SK-N-SH (cell line): ENCODE data around the gene CKS2. TPM values are rescaled to one million over a fixed set of nuclear protein-coding genes. Genes with fewer than 3 reads are reported as not detected.
A peak's percentile ranks its signal among the peaks of the same experiment; 100 is the strongest.

ENCODE experiments used
- CTCF ChIA-PET: fragments of 300-600, 350-600 bp; formaldehyde crosslinking; extraction: SDS; loops from one replicate; lab custom pipeline; 2021; lab: Yijun Ruan, JAX
- POLR2A ChIA-PET: fragments of 350-600 bp; sonication (Branson Sonifier 250); formaldehyde crosslinking; extraction: SDS; loops from one replicate; lab custom pipeline; 2020; ENCODE audit warnings: antibody characterized with exemption, inconsistent platforms; lab: Yijun Ruan, JAX
- DNase-seq: peaks from one replicate; pipeline ENCODE4 v3.0.0; 2012
- H2AFZ ChIP-seq: fragments of 200-600 bp; sonication (generic); 2 replicates; pipeline ENCODE4 v1.8.1; 2016; ENCODE audit warnings: antibody characterized with exemption, mild to moderate bottlenecking, low read depth
- H3F3A ChIP-seq: fragments of 200-600 bp; sonication (generic); replicated peaks from 2 replicates; pipeline ENCODE3; 2016; ENCODE audit warnings: antibody characterized with exemption, mild to moderate bottlenecking; ENCODE audit not compliant: insufficient read depth
- H3K27ac ChIP-seq, 2 experiments: fragments of 200-500 bp in 1 of 2; fragments of 200-600 bp in 1 of 2; sonication (Bioruptor generic) in 1 of 2; sonication (generic), shearing (Covaris generic) in 1 of 2; 2 replicates each; pipeline versions ENCODE4 v1.5.1 to v1.6.1; 2014 to 2016; ENCODE audit warnings: low read depth in 2 of 2, inconsistent platforms in 1 of 2, low read length in 1 of 2, mild to moderate bottlenecking in 1 of 2, mixed read lengths in 1 of 2
- H3K27me3 ChIP-seq: fragments of 200-600 bp; sonication (generic), shearing (Covaris generic); 2 replicates; pipeline ENCODE4 v1.6.1; 2016; ENCODE audit warnings: mixed run types; ENCODE audit not compliant: insufficient read depth
- H3K36me3 ChIP-seq, 2 experiments: fragments of 200-500 bp in 1 of 2; fragments of 200-600 bp in 1 of 2; sonication (Bioruptor generic) in 1 of 2; sonication (generic) in 1 of 2; replicated peaks in 1 of 2; 2 replicates each; pipeline versions ENCODE3 to v1.5.1; 2014 to 2016; ENCODE audit warnings: low read length in 1 of 2, mild to moderate bottlenecking in 1 of 2; ENCODE audit not compliant: insufficient read depth in 2 of 2, control insufficient read depth in 1 of 2
- H3K4me1 ChIP-seq, 2 experiments: fragments of 200-500 bp in 1 of 2; fragments of 200-600 bp in 1 of 2; sonication (Bioruptor generic) in 1 of 2; sonication (generic), shearing (Covaris generic) in 1 of 2; 2 replicates each; pipeline versions ENCODE4 v1.5.1 to v1.6.1; 2014 to 2016; ENCODE audit warnings: low read depth in 1 of 2, low read length in 1 of 2, mixed run types in 1 of 2; ENCODE audit not compliant: insufficient read depth in 2 of 2, control insufficient read depth in 1 of 2
- H3K4me2 ChIP-seq: fragments of 200-600 bp; sonication (generic), shearing (Covaris generic); 2 replicates; pipeline ENCODE4 v1.6.1; 2017; ENCODE audit warnings: mixed run types
- H3K4me3 ChIP-seq, 2 experiments: fragments of 200-500 bp in 1 of 2; fragments of 200-600 bp in 1 of 2; sonication (Bioruptor generic) in 1 of 2; sonication (generic), shearing (Covaris generic) in 1 of 2; 2 replicates each; pipeline versions ENCODE4 v1.5.1 to v1.8.1; 2014 to 2016; ENCODE audit warnings: low read depth in 2 of 2, inconsistent platforms in 1 of 2, low read length in 1 of 2, mild to moderate bottlenecking in 1 of 2, mixed read lengths in 1 of 2, moderate library complexity in 1 of 2
- H3K79me2 ChIP-seq: fragments of 200-600 bp; sonication (generic); 2 replicates; pipeline ENCODE4 v1.8.1; 2017; ENCODE audit warnings: mild to moderate bottlenecking; ENCODE audit not compliant: insufficient read depth
- H3K9ac ChIP-seq: fragments of 200-600 bp; sonication (generic); 2 replicates; pipeline ENCODE4 v1.6.1; 2017; ENCODE audit warnings: mixed run types
- H3K9me2 ChIP-seq: fragments of 200-600 bp; sonication (generic); 2 replicates; pipeline ENCODE4 v1.6.1; 2017; ENCODE audit warnings: mixed run types
- H3K9me3 ChIP-seq: fragments of 200-600 bp; sonication (generic); 2 replicates; pipeline ENCODE4 v1.6.1; 2017; ENCODE audit warnings: mixed run types, mild to moderate bottlenecking, moderate library complexity
- H4K20me1 ChIP-seq: fragments of 200-600 bp; sonication (generic); 2 replicates; pipeline ENCODE4 v1.6.1; 2017; ENCODE audit warnings: mild to moderate bottlenecking, mixed run types; ENCODE audit not compliant: insufficient read depth
- EP300 ChIP-seq, 2 experiments: IDR thresholded peaks; 2 replicates each; pipeline versions ENCODE4 v1.4.0 to v1.6.1; 2012; ENCODE audit warnings: borderline replicate concordance in 1 of 2, low read depth in 1 of 2, low read length in 1 of 2
- FOSL2 ChIP-seq: IDR thresholded peaks from 2 replicates; pipeline ENCODE4 v1.4.0; 2012; ENCODE audit warnings: low read depth, mild to moderate bottlenecking, moderate library complexity, borderline replicate concordance
- GABPA ChIP-seq: IDR thresholded peaks from 2 replicates; pipeline ENCODE4 v1.4.0; 2012; ENCODE audit warnings: low read depth, mild to moderate bottlenecking
- GATA2 ChIP-seq: sonication (generic); formaldehyde crosslinking; IDR thresholded peaks from 2 replicates; pipeline ENCODE4 v1.5.0; 2020; ENCODE audit warnings: mild to moderate bottlenecking, missing genetic modification reagents
- MXI1 ChIP-seq: IDR thresholded peaks from 2 replicates; pipeline ENCODE4 v1.6.1; 2012; ENCODE audit warnings: mild to moderate bottlenecking, low read depth, low read length, improper control_type of control experiment
- NRF1 ChIP-seq: IDR thresholded peaks from 2 replicates; pipeline ENCODE4 v1.6.1; 2012; ENCODE audit warnings: low read depth, mild to moderate bottlenecking, low read length
- RCOR1 ChIP-seq: fragments of 150-350 bp; IDR thresholded peaks from 2 replicates; pipeline ENCODE4 v1.6.1; 2017; ENCODE audit warnings: antibody characterized with exemption, low read length
- RFX5 ChIP-seq: IDR thresholded peaks from 2 replicates; pipeline ENCODE4 v1.6.1; 2012; ENCODE audit warnings: mild to moderate bottlenecking, improper control_type of control experiment, low read length
- WGBS: methylation state at CpG from one replicate; pipeline ENCODE4 v1.1.6; 2017; ENCODE audit warnings: low lambda C conversion rate; 5-methylcytosine and 5-hydroxymethylcytosine counted together
- polyA plus RNA-seq, 3 experiments: library from polyadenylated mRNA; depleted of rRNA; stranded (reverse); fragments of >200 nt; gene quantifications; 2 replicates each; pipeline ENCODE4 v1.2.3, GENCODE V29; 2012
- TF ChIP-seq, protein P1 (sequence below): fragments of 200-600 bp; sonication (generic); IDR thresholded peaks from 2 replicates; pipeline ENCODE4 v1.6.1; 2017; ENCODE audit warnings: antibody characterized with exemption, mild to moderate bottlenecking, moderate library complexity

Gene CKS2
- polyA plus RNA-seq, 1 of the 3 experiments (the other 2 are of a cell fraction) = 362 TPM

DNA sequence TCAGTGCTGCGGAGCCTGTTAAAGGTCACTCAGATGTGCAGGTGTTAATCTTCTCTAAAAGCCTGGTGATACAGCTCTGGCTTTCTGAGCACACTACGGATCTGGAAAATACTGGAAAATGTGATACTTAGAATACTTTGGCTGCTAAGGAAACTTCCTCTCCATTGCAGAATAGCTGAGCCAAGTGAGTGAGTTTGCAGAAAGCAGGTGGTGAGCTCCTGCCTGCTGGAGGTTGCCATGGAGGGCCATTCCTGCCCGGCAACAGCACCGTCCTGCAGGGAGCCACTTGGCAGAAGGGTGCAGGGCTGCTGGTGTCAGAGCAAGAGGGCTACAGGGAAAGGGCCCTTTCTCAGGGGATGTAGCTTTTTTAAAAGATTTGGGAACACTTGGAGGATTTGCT is 48.0 kb downstream of the CKS2 start:
- Histone ChIP-seq H3K4me1 (peaks cover 0 to 32% of the 10 kb centered on the region in 2 experiments; a peak in 2 of 4 replicates), H3K4me2 (no peak overlapping the region), H3F3A (no peaks in the 10 kb centered on the region), H4K20me1 (no peaks in the 10 kb centered on the region), H3K9me3 (no peaks in the 10 kb centered on the region), H3K27me3 (no peaks in the 10 kb centered on the region), H3K9me2 (no peaks in the 10 kb centered on the region), H3K36me3 (peaks cover 19 to 80% of the 10 kb centered on the region in 2 experiments), H2AFZ (no peak overlapping the region), H3K4me3 (no peak overlapping the region), H3K27ac (peak overlapping the region in 1 of 2 experiments; percentile 93; a peak in 2 of 4 replicates), H3K9ac (no peak overlapping the region), H3K79me2 (no peaks in the 10 kb centered on the region)
- WGBS = 86% methylated on average over 3 of the region's 4 CpGs
- peak; percentile 66 for DNase-seq
- POLR2A ChIA-PET = no interaction called here
- peak; percentile 98 for TF ChIP-seq RFX5
- peak in 1 of 2 experiments; percentile 6; a peak in 1 of 4 replicates for TF ChIP-seq EP300 (IDR thresholded peaks at IDR 0.05; ENCODE audit: borderline replicate concordance in 1 of 2, low read depth in 1 of 2, low read length in 1 of 2)
- TF ChIP-seq, protein P1, sequence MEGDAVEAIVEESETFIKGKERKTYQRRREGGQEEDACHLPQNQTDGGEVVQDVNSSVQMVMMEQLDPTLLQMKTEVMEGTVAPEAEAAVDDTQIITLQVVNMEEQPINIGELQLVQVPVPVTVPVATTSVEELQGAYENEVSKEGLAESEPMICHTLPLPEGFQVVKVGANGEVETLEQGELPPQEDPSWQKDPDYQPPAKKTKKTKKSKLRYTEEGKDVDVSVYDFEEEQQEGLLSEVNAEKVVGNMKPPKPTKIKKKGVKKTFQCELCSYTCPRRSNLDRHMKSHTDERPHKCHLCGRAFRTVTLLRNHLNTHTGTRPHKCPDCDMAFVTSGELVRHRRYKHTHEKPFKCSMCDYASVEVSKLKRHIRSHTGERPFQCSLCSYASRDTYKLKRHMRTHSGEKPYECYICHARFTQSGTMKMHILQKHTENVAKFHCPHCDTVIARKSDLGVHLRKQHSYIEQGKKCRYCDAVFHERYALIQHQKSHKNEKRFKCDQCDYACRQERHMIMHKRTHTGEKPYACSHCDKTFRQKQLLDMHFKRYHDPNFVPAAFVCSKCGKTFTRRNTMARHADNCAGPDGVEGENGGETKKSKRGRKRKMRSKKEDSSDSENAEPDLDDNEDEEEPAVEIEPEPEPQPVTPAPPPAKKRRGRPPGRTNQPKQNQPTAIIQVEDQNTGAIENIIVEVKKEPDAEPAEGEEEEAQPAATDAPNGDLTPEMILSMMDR = no peak
- CTCF ChIA-PET = interaction anchor here (0.8 to 1.4 kb wide), 4 partner anchors 9 to 239 kb away, joined by 3 to 5 read pairs (median 3); partner anchors contain the start of gene SECISBP2

GRCh38 chr9:89359751-89360261 is 48.8 kb downstream of the CKS2 start:
- Histone ChIP-seq H4K20me1 (no peaks in the 10 kb centered on the region), H3F3A (no peaks in the 10 kb centered on the region), H3K4me1 (peaks cover 0 to 38% of the 10 kb centered on the region in 2 experiments; a peak in 2 of 4 replicates), H2AFZ (no peak overlapping the region), H3K27me3 (no peaks in the 10 kb centered on the region), H3K4me3 (no peak overlapping the region), H3K36me3 (peaks cover 19 to 72% of the 10 kb centered on the region in 2 experiments), H3K9ac (no peak overlapping the region), H3K9me3 (no peaks in the 10 kb centered on the region), H3K79me2 (no peaks in the 10 kb centered on the region), H3K27ac (peak overlapping the region in 1 of 2 experiments; percentile 93; a peak in 2 of 4 replicates)
- ChIA-PET CTCF (interaction anchor here (1.4 kb wide), 1 partner anchor 41 kb away, joined by 3 read pairs; the partner anchor contains the start of gene SECISBP2), POLR2A (no interaction called here)
- no peak for DNase-seq
- WGBS = 63% methylated on average over 8 of the region's 8 CpGs
- TF ChIP-seq RFX5 = peak; percentile 45; the same call in 1 of the 2 replicates
- TF ChIP-seq GABPA = no peak
- 0 out of 2 replicates have a peak, but pooled peaks have one; percentile 9 for TF ChIP-seq GATA2 (CRISPR knock-in tag)
- TF ChIP-seq NRF1 = no peak
- TF ChIP-seq MXI1 = no peak
- TF ChIP-seq FOSL2 = no peak
- no peak for TF ChIP-seq RCOR1
- TF ChIP-seq, all 33 proteins: peak for 2
- H3K9me2 ChIP-seq = no peaks in the 10 kb centered on the region
- no peak overlapping the region for H3K4me2 ChIP-seq
